ENCODE results near the gene ZNF195.

ZNF195 gene

GRCh38 chr11:3382613-3383285 lies 3.8 kb upstream of the ZNF195 start:
- no peak for DNase-seq (ENCODE audit: low read depth)
- TF ChIP-seq, protein P1, sequence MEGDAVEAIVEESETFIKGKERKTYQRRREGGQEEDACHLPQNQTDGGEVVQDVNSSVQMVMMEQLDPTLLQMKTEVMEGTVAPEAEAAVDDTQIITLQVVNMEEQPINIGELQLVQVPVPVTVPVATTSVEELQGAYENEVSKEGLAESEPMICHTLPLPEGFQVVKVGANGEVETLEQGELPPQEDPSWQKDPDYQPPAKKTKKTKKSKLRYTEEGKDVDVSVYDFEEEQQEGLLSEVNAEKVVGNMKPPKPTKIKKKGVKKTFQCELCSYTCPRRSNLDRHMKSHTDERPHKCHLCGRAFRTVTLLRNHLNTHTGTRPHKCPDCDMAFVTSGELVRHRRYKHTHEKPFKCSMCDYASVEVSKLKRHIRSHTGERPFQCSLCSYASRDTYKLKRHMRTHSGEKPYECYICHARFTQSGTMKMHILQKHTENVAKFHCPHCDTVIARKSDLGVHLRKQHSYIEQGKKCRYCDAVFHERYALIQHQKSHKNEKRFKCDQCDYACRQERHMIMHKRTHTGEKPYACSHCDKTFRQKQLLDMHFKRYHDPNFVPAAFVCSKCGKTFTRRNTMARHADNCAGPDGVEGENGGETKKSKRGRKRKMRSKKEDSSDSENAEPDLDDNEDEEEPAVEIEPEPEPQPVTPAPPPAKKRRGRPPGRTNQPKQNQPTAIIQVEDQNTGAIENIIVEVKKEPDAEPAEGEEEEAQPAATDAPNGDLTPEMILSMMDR (IDR thresholded peaks at IDR 0.05; ENCODE audit: insufficient read depth, low read depth, low read length, missing control alignments), result no peak
- H3K4me3 ChIP-seq (ENCODE audit: low read depth, low read length), result no peak overlapping the region

DNA sequence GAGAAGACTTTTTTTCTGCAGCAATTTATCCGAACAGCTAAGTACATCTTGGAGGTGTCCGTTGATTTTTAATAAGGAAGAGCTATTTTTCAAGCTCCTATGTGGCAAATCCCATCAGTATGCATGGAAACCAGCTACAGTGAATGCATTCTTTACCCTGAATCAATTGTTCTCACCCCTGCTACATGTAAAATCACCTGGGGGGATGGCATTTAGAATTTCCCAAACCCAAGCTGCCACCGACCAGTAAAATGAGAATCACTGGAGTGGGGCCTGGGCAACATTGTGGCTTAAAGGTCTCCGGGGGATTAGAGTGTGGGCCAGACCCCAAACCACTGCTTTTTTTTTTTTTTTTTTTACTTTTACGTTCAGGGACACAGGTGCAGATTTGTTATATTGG lies 2.8 kb upstream of the ZNF195 start:
- TF ChIP-seq, protein P1 (IDR thresholded peaks at IDR 0.05; ENCODE audit: insufficient read depth, low read depth, low read length, missing control alignments), result no peak
- H3K4me3 ChIP-seq (ENCODE audit: low read depth, low read length), result no peak overlapping the region

GRCh38 chr11:3380706-3381545 lies 2.0 kb upstream of the ZNF195 start:
- H3K4me3 ChIP-seq (ENCODE audit: low read depth, low read length), result no peak overlapping the region
- no peak for DNase-seq (ENCODE audit: low read depth)
- TF ChIP-seq, protein P1 (IDR thresholded peaks at IDR 0.05; ENCODE audit: insufficient read depth, low read depth, low read length, missing control alignments), result no peak

More for the DNA sequence above, 2.8 kb upstream of the ZNF195 start:
- DNase-seq (ENCODE audit: low read depth), result no peak

GRCh38 chr11:3375552-3375951 lies 3.4 kb downstream of the ZNF195 start:
- TF ChIP-seq, protein P1 (IDR thresholded peaks at IDR 0.05; ENCODE audit: insufficient read depth, low read depth, low read length, missing control alignments), result no peak
- no peak for DNase-seq (ENCODE audit: low read depth)
- H3K4me3 ChIP-seq (ENCODE audit: low read depth, low read length), result no peak overlapping the region

- DNase-seq (ENCODE audit: low read depth), result no peak
- no peak overlapping the region for H3K4me3 ChIP-seq (ENCODE audit: low read depth, low read length)
- TF ChIP-seq, protein P1 (IDR thresholded peaks at IDR 0.05; ENCODE audit: insufficient read depth, low read depth, low read length, missing control alignments), result no peak
These were observed 8.6 kb downstream of the ZNF195 start for GRCh38 chr11:3370311-3370870.

GRCh38 chr11:3369366-3369765 lies 9.6 kb downstream of the ZNF195 start:
- no peak for DNase-seq (ENCODE audit: low read depth)
- H3K4me3 ChIP-seq (ENCODE audit: low read depth, low read length), result no peak overlapping the region
- TF ChIP-seq, protein P1 (IDR thresholded peaks at IDR 0.05; ENCODE audit: insufficient read depth, low read depth, low read length, missing control alignments), result no peak

All from GM12865 (cell line).